NCI-H187 treated with DMSO at 0.1 percent for 48 hours (cell line): ENCODE measurements around the gene DNAJC1.

Experiments
- DNase-seq: peaks from one replicate; lab custom pipeline; 2025; lab: John Stamatoyannopoulos, UW

DNAJC1 gene

GRCh38 chr10:21961847-21962246 is 41.7 kb downstream of the DNAJC1 start:
- DNase-seq, result no peak

DNA sequence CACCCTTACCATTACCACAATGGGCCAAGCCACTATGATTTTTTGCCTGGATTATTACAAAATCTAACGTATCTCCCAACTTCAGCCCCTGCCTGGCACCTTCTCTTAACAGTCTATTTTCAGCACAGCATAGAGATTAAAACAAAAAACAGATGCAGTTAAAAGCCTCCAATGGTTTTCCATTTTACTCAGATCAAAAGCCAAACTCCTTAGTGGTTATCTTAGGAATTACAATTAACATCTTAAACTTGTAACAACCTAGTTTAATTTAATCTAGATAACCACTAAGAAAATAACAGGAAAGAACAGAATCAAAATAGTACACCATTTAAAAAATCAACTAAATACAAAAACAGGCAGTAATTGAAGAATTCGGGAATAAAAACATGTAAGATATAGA is 43.5 kb downstream of the DNAJC1 start:
- no peak for DNase-seq

GRCh38 chr10:21954690-21955089 is 48.8 kb downstream of the DNAJC1 start:
- DNase-seq, result no peak

DNA sequence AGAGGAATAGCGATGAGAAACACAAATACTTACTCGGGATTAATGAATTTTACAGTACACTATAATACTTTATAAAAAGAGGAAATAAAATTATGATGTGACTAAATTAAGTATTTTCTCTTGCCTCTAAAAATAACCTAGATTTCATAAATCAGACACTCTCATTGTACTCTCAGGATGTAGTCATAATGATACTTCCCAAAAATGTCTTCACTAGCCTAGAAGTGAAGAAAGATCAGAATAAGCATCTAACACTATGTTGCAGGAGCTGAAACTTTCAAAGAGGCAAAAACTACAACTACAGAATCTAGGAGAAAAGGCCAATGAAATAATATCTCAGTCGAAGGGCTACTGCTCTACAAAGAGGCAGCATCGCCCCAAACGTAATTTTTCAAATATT is 49.4 kb downstream of the DNAJC1 start:
- DNase-seq, result no peak

DNA sequence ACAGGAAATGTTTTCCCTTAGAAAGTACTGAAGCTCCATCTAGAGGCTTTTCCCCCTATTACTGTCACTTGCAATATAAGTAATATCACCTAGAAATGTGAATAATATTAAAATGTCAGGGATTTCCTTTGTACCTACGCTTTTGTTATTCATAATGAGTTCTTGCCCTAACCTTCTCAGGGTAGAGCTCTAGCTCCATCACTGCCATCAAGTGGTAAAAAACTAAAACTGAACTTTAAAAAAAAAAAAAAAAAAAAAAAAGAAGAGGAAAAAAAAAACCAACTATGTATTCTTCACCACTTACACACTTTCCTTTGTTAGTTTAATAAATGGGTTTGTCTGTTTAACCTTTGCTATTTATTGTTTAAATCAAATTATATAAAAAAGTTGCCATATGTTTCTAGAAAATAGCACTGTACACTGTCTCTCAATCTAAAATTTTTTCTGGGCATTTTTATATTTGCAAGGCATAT is 49.9 kb downstream of the DNAJC1 start:
- DNase-seq, result no peak

GRCh38 chr10:21950566-21950965 is 53.0 kb downstream of the DNAJC1 start:
- DNase-seq, result no peak

GRCh38 chr10:21946946-21947345 is 56.6 kb downstream of the DNAJC1 start:
- DNase-seq, result no peak

- no peak for DNase-seq
These were observed 58.7 kb downstream of the DNAJC1 start for GRCh38 chr10:21944727-21945386.

- DNase-seq, result no peak
These were observed 59.8 kb downstream of the DNAJC1 start for GRCh38 chr10:21943633-21944265.

DNA sequence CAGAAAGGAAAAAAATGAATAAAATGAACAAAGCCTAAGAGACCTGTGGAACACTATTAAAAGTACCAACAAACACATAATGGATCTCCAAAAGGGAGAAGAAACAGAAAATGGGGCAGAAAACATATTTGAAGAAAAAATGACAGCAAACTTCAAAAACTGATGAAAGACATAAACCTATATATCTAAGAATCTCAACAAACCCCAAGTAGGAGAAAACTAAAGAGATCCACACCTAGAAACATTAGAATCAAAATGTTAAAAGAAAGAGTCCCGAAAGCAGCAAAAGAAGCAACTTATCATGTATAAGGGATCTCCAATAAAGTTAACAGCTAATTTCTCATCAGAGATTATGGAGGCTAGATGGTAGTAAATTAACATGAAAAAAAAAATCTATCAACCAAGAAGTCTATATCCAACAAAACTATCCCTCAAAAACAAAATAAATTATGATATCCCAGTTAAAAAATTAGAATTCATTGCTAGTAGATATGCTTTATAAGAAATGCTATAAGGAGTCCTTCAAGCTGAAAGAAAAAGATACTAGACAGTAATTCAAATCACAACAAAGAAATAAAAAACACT is 68.0 kb downstream of the DNAJC1 start:
- DNase-seq, result no peak

DNA sequence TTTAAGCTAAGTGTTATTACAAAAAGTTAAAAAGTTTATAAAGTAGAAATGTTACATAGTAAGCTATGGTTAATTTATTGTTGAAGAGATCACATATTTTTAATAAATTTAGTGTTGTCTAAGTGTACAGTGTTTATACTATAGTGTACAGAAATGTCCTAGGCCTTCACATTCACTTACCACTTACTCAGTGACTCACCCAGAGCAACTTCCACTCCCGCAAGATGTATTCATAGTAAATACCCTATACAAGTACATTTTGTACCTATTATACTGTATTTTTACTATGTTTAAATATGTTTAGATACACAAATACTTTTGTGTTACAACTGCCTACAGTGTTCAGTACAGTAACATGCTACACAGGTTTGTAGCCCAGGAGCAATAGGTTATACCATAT is 69.2 kb downstream of the DNAJC1 start:
- DNase-seq, result no peak

GRCh38 chr10:21929070-21929469 is 74.5 kb downstream of the DNAJC1 start:
- no peak for DNase-seq

DNA sequence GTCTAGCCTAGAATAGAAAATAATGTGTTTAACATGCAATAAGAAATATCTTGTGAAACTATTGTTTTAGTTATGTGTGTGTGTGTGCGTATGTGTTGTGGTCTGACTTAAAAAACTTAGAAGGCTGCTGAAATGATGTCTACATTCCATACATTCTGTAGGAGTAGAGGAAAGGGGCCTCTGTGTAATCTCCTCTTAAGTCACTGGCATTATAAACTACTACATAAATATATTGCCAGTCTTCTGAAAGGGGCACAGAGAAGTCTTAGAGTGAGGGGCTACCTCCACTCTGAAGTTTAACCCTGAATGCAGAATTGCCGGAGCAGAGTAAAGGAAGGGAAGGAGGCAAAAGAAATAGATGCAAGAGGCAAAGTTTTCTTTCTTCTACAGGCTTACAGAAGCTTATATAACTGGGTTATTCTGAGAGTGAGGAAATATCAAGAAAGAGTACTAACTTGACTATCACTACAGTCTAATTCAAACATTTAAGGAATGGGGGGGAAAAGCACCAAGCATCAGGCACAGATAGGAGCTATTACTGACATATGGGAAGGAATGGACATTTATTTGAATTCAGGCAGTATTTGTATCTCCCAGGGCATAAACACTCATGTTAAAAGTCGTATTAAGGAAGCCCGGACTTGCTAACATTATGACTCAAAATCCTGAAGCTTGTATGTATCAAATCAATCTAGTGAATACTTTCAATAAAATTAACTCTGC is 75.7 kb downstream of the DNAJC1 start:
- no peak for DNase-seq

GRCh38 chr10:21926949-21927348 is 76.6 kb downstream of the DNAJC1 start:
- DNase-seq, result no peak

DNA sequence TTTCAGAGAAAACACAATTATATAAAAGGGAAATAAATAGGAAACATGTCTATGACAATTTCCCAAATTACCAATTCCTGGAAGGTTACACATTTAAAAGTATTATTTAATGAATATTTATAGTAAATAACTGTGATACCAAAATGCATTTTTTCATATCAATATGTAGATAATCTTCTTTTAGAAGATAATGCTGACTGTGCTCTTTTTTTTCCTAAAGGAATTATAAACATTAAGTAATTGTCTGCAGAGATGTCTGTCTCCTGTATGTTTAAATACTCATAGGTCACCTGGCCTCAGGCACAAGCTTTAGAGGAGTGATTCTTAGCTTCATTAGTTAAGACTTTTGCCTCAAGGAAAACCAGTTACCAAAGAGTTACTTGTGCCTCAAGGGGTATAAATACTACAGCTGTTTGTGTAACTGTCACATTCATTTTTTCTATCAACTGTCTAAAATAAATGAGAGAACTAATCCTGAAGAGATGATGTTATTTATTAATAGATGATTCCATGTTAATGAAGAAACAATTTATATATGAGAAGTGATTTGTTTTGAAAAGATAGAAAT is 77.1 kb downstream of the DNAJC1 start:
- no peak for DNase-seq

GRCh38 chr10:21925851-21926250 is 77.7 kb downstream of the DNAJC1 start:
- DNase-seq, result no peak

- DNase-seq, result no peak
These were observed 79.0 kb downstream of the DNAJC1 start for GRCh38 chr10:21924511-21924910.

DNA sequence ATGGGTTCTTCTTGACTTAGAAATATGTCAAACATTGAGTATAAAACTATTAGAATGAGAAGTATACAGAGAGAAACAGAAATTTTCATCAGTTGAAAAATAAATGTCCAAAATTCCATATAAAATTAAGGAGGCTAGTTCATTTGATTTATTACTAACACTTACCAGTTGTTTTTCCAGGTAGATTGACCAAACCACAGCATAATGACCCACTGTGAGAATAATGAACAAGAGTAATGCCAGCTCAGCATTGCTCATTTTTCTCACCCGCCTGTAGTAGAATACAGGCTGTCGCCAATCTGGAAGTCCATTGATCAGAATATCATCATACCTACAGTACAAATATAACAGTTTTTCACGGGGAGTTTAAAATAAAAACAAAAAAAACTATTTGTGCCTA is 82.9 kb downstream of the DNAJC1 start:
- DNase-seq, result no peak

GRCh38 chr10:21919906-21920305 is 83.6 kb downstream of the DNAJC1 start:
- no peak for DNase-seq

GRCh38 chr10:21919117-21919516 is 84.4 kb downstream of the DNAJC1 start:
- DNase-seq, result no peak

GRCh38 chr10:21912625-21913024 is 90.9 kb downstream of the DNAJC1 start:
- no peak for DNase-seq

DNA sequence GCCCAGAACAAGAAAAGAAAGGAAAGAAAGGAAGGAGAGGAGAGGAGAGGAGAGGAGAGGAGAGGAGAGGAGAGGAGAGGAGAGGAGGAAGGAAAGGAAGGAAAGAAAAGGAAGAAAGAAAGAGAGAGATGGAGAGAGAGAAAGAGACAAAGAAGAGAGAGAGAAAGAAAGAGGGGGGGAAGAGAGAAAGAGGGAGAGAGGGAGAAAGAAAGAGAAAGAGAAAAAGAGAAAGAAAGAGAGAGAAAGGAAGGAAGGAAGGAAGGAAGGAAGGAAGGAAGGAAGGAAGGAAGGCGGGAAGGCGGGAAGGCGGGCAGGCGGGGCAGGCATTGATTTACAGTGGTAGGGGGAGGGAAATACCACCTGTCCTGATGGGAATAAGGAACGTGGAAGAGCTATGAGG is 92.7 kb downstream of the DNAJC1 start:
- DNase-seq, result no peak

DNA sequence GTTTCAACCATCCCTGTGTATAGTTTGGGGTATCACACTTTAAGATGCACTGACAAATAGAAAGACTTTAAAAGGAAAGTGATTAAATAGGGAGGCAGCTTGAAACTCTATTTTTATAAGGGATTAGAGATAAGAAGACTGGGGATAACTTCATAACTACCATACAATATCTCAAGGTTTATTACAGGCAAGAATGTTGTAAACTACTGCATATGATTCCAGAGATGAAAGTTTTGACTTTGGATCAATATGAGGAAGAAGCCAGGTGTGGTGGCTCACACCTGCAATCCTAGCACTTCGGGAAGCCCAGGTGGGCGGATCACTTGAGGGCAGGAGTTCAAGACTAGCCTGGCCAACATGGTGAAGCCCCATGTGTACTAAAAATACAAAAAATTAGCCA is 96.1 kb downstream of the DNAJC1 start:
- DNase-seq, result no peak
